ENCODE results near the gene FBXO45. TPM values are rescaled to one million over a fixed set of nuclear protein-coding genes. Genes with fewer than 3 reads are reported as not detected.
A peak's percentile ranks its signal among the peaks of the same experiment; 100 is the strongest.

Gene FBXO45
- total RNA-seq, 6 experiments from 2014 or later = 3.8 to 5.5 (median 4.4) TPM

DNA sequence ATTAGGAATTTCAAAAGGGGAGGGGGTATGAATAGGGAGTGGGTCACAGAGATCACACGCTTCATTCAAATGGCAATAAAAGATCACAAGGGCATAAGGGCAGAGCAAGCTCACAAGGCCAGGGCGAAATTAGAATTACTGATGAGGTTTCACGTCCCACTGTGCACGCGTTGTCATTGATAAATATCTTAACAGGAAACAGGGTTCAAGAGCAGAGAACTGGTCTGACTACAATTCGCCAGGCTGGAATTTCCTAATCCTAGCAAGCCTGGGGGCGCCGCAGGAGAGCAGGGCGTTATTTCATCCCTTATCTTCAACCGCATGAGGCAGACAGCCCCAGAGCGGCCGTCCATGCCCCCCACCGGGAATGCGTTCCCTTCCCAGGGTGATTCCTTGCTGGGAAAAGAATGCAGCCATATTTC is 35.2 kb upstream of the FBXO45 start:
- no peak for DNase-seq
- no peak overlapping the region for H3K27ac ChIP-seq
- H3K36me3 ChIP-seq = no peaks in the 10 kb centered on the region
- intact Hi-C loops (cut with DNase I) = no loop called here
- no peaks in the 10 kb centered on the region for H3K4me1 ChIP-seq
- TF ChIP-seq, protein P1, sequence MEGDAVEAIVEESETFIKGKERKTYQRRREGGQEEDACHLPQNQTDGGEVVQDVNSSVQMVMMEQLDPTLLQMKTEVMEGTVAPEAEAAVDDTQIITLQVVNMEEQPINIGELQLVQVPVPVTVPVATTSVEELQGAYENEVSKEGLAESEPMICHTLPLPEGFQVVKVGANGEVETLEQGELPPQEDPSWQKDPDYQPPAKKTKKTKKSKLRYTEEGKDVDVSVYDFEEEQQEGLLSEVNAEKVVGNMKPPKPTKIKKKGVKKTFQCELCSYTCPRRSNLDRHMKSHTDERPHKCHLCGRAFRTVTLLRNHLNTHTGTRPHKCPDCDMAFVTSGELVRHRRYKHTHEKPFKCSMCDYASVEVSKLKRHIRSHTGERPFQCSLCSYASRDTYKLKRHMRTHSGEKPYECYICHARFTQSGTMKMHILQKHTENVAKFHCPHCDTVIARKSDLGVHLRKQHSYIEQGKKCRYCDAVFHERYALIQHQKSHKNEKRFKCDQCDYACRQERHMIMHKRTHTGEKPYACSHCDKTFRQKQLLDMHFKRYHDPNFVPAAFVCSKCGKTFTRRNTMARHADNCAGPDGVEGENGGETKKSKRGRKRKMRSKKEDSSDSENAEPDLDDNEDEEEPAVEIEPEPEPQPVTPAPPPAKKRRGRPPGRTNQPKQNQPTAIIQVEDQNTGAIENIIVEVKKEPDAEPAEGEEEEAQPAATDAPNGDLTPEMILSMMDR (IDR thresholded peaks at IDR 0.05) = no peak
- TF ChIP-seq POLR2A (IDR thresholded peaks at IDR 0.05) = no peak
- H3K9me3 ChIP-seq = no peaks in the 10 kb centered on the region
- H3K4me3 ChIP-seq = no peak overlapping the region
- no peak for ATAC-seq
- no peaks in the 10 kb centered on the region for H3K27me3 ChIP-seq
- 32% methylated on average over 10 of the region's 14 CpGs for WGBS (ENCODE audit: insufficient coverage, low coverage, low lambda C conversion rate, missing lambda C conversion rate)

DNA sequence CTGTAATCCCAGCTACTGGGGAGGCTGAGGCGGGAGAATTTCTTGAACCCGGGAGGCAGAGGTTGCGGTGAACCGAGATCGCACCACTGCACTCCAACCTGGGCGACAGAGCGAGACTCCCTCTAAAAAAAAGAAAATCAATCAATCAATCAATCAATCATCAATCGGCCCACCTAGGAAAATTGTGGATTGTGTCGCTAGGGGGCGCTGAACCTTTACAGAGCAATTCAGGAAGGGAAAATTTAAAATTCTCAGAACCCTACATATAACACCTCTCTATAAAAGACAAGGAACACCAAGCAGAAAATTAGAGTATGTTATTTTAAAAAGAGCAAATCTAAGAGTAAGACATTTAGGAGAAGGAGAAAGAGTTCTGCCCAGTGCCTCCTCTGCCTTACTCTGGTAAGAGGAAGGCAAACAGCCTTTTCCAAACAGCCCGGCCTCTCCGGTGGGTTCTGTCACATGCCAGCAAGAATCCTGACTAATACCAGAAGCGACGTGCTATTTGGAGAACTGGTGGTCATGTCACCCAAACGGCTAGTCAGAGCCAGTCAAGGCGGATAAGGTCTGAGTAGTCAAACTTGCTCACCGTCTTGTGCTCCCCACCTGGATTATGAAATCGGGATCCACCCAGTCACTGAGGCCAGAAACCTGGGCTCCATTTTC is 31.0 kb upstream of the FBXO45 start:
- intact Hi-C loops (cut with DNase I) = no loop called here
- 27% methylated on average over 17 of the region's 18 CpGs for WGBS (ENCODE audit: insufficient coverage, low coverage, low lambda C conversion rate, missing lambda C conversion rate)
- no peak for DNase-seq
- peak in 2 of 4 donors; percentile 21 to 26 for ATAC-seq
- Histone ChIP-seq H3K36me3 (no peaks in the 10 kb centered on the region), H3K27me3 (no peaks in the 10 kb centered on the region), H3K4me1 (no peaks in the 10 kb centered on the region), H3K27ac (no peak overlapping the region), H3K4me3 (no peak overlapping the region), H3K9me3 (no peaks in the 10 kb centered on the region)
- no peak for TF ChIP-seq POLR2A (IDR thresholded peaks at IDR 0.05)
- TF ChIP-seq, protein P1 (IDR thresholded peaks at IDR 0.05) = peak; percentile 47 to 74 (median 64)

DNA sequence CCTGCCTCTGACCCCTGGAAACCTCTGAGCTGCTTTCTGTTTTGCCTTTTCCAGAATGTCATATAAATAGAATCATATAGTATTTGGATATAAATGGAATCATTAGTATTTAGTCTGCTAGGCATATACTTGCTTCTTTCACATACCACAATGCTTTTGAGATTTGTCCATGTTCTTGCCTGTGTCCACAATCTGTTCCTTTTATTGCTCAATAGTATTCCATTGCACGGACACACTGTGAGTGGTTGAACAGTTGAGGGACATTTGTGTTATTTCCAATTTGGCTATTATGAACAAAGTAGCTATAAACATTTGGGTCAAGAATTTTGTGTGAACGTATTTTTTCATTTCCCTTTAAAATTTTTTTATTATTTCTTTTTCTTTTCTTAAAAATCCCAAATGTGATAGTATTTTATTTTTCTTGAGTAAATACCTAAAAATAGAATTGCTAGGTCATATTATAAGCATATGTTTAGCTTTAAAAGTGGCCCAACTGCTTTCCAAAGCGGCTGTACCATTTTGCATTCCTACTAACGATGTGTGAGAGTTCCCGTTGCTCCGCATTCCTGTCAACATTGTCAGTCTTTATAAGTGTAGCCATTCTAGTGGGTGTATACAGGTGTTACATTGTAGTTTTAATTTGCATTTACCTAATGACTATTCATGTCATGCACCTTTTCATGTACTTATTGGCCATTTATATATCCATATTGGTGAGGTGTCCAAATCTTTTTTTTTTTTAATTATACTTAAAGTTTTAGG is 26.6 kb upstream of the FBXO45 start:
- DNase-seq = no peak
- Histone ChIP-seq H3K27me3 (no peaks in the 10 kb centered on the region), H3K4me3 (no peak overlapping the region), H3K4me1 (peaks cover 0 to 7% (median 3%) of the 10 kb centered on the region in 4 donors), H3K36me3 (no peaks in the 10 kb centered on the region), H3K27ac (no peak overlapping the region), H3K9me3 (no peaks in the 10 kb centered on the region)
- ATAC-seq = no peak
- 82% methylated on average over 6 of the region's 6 CpGs for WGBS (ENCODE audit: insufficient coverage, low coverage, low lambda C conversion rate, missing lambda C conversion rate)
- TF ChIP-seq, protein P1 (IDR thresholded peaks at IDR 0.05) = no peak
- TF ChIP-seq POLR2A (IDR thresholded peaks at IDR 0.05) = no peak
- intact Hi-C loops (cut with DNase I) = no loop called here

DNA sequence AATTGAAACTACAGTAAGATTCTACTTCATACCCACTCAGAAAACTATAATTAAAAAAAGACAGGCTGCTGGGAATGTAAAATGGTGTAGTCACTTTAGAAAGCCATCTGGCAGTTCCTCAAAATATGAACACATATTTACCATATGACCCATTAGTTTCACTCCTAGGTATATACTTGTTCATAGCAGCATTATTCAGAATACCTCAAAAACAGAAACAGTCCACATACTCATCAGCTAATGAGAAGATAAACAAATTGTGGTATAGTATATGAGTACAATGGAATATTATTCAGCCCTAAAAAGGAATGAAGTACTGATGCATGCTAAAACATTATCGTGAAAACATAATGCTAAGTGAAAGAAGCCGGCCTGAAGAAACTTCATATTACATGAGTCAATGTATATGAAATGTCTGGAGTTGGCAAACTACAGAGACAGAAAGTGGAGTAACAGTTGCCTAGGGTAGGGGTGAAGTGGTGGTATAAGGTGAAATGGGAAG is 23.9 kb upstream of the FBXO45 start:
- Histone ChIP-seq H3K9me3 (no peaks in the 10 kb centered on the region), H3K27ac (no peak overlapping the region), H3K4me3 (no peak overlapping the region), H3K36me3 (no peaks in the 10 kb centered on the region), H3K27me3 (no peaks in the 10 kb centered on the region), H3K4me1 (peaks cover 0 to 8% (median 3%) of the 10 kb centered on the region in 4 donors)
- 92% methylated on average over 2 of the region's 2 CpGs for WGBS (ENCODE audit: insufficient coverage, low coverage, low lambda C conversion rate, missing lambda C conversion rate)
- intact Hi-C loops (cut with DNase I) = no loop called here
- TF ChIP-seq POLR2A (IDR thresholded peaks at IDR 0.05) = no peak
- TF ChIP-seq, protein P1 (IDR thresholded peaks at IDR 0.05) = no peak
- DNase-seq (no peak), ATAC-seq (no peak)

All from right lobe of liver (tissue), 6 donors.